Tibial nerve (tissue), 4 donors: ENCODE data around the gene RHOXF2B.
"Not testable (repeated sequence)": the region's sequence is repeated elsewhere in the genome, so short reads cannot be mapped to it uniquely, and the experiment has no call there.

Source experiments
- EP300 ChIP-seq, 2 donors: sonication (generic); formaldehyde crosslinking; IDR thresholded peaks; one replicate each; pipeline ENCODE4 v1.6.1; 2017; ENCODE audit warnings: antibody characterized with exemption in 2 of 2, mild to moderate bottlenecking in 1 of 2
- TF ChIP-seq, protein P1 (sequence below), 5 experiments: fragments of 200-600 bp in 3 of 5; fragments of 450-650 bp in 2 of 5; sonication (generic) in 3 of 5; IDR thresholded peaks; one replicate each; pipeline ENCODE4 v1.5.1; 2016 to 2019; ENCODE audit warnings: antibody characterized with exemption in 5 of 5, mild to moderate bottlenecking in 3 of 5, moderate library complexity in 2 of 5

DNA sequence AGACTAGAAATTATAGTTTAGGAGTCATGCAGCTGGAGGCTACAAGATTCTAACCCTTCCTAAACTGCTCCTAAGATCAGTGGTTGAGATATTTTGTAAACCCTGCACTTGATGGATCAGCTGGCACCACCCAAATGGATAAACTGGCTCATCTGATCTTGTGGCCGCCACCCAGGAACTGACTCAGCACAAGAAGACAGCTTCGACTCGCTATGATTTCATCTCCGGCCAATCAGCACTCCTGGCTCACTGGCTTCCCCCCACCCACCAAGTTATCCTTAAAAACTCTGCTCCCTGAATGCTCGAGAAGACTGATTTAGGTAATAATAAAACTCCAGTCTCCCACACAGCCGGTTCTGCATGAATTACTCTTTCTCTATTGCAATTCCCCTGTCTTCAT, 34.8 kb downstream of the RHOXF2B start:
- not testable (repeated sequence) for TF ChIP-seq EP300 (IDR thresholded peaks at IDR 0.05)
- TF ChIP-seq, protein P1, sequence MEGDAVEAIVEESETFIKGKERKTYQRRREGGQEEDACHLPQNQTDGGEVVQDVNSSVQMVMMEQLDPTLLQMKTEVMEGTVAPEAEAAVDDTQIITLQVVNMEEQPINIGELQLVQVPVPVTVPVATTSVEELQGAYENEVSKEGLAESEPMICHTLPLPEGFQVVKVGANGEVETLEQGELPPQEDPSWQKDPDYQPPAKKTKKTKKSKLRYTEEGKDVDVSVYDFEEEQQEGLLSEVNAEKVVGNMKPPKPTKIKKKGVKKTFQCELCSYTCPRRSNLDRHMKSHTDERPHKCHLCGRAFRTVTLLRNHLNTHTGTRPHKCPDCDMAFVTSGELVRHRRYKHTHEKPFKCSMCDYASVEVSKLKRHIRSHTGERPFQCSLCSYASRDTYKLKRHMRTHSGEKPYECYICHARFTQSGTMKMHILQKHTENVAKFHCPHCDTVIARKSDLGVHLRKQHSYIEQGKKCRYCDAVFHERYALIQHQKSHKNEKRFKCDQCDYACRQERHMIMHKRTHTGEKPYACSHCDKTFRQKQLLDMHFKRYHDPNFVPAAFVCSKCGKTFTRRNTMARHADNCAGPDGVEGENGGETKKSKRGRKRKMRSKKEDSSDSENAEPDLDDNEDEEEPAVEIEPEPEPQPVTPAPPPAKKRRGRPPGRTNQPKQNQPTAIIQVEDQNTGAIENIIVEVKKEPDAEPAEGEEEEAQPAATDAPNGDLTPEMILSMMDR (IDR thresholded peaks at IDR 0.05) = not testable (repeated sequence)
